Measurements from ENCODE around the gene EPYC. TPM values are rescaled to one million over a fixed set of nuclear protein-coding genes. Genes with fewer than 3 reads are reported as not detected.

Gene EPYC
- total and polyA plus RNA-seq, 2 donors (not counting 1 experiment from before 2014, with no cell fraction given): not detected

- H3K36me3 ChIP-seq (replicated peaks in 1 of 2; ENCODE audit: control extremely low read depth in 1 of 2, control insufficient read depth in 1 of 2, extremely low read depth in 1 of 2, insufficient read depth in 2 of 2, low read length in 1 of 2): no peaks in the 10 kb centered on the region
- no peak for TF ChIP-seq EZH2 (IDR thresholded peaks at IDR 0.05; ENCODE audit: borderline replicate concordance, insufficient read depth, low read depth, low read length, poor library complexity, severe bottlenecking)
- TF ChIP-seq, protein P1, sequence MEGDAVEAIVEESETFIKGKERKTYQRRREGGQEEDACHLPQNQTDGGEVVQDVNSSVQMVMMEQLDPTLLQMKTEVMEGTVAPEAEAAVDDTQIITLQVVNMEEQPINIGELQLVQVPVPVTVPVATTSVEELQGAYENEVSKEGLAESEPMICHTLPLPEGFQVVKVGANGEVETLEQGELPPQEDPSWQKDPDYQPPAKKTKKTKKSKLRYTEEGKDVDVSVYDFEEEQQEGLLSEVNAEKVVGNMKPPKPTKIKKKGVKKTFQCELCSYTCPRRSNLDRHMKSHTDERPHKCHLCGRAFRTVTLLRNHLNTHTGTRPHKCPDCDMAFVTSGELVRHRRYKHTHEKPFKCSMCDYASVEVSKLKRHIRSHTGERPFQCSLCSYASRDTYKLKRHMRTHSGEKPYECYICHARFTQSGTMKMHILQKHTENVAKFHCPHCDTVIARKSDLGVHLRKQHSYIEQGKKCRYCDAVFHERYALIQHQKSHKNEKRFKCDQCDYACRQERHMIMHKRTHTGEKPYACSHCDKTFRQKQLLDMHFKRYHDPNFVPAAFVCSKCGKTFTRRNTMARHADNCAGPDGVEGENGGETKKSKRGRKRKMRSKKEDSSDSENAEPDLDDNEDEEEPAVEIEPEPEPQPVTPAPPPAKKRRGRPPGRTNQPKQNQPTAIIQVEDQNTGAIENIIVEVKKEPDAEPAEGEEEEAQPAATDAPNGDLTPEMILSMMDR (IDR thresholded peaks at IDR 0.05): no peak
- H4K20me1 ChIP-seq (ENCODE audit: control insufficient read depth, insufficient read depth, low read length, poor library complexity, severe bottlenecking): no peaks in the 10 kb centered on the region
- Mint-ChIP-seq H3K4me1 (no peaks in the 10 kb centered on the region), H3K27ac (no peak overlapping the region), H3K27me3 (peaks cover 11% of the 10 kb centered on the region), H3K9me3 (ENCODE audit: insufficient read depth) (no peaks in the 10 kb centered on the region), H3K4me3 (no peak overlapping the region)
- no peak for ATAC-seq (ENCODE audit: low read depth)
- no CpG with 5 or more reads among the region's 2 CpGs for WGBS (ENCODE audit: insufficient coverage)
- DNase-seq: no peak
- H3K4me2 ChIP-seq (replicated peaks; ENCODE audit: low read depth, low read length, poor library complexity, severe bottlenecking): no peak overlapping the region
- no peak overlapping the region for H3K27ac ChIP-seq (ENCODE audit: low read length in 2 of 2)
- H3K9me3 ChIP-seq (ENCODE audit: control extremely low read depth in 1 of 3, control insufficient read depth in 2 of 3, insufficient read depth in 1 of 3, low read length in 2 of 3): no peaks in the 10 kb centered on the region
- no peak overlapping the region for H3K4me3 ChIP-seq (ENCODE audit: control extremely low read depth in 1 of 5, extremely low read depth in 1 of 5, insufficient read depth in 1 of 5, low read depth in 2 of 5, low read length in 4 of 5)
- H3K27me3 ChIP-seq (replicated peaks in 1 of 4; ENCODE audit: control extremely low read depth in 1 of 4, control insufficient read depth in 3 of 4, insufficient read depth in 4 of 4, low read length in 3 of 4): no peaks in the 10 kb centered on the region
- intact Hi-C loops (cut with micrococcal nuclease): no loop called here
- no peak overlapping the region for H3K9ac ChIP-seq (ENCODE audit: low read length)
- no peak overlapping the region for H2AFZ ChIP-seq (ENCODE audit: insufficient read depth, low read depth, low read length, poor library complexity, severe bottlenecking)
- ChIA-PET POLR2A (no interaction called here), CTCF (no interaction called here)
- no peaks in the 10 kb centered on the region for H3K4me1 ChIP-seq (ENCODE audit: control insufficient read depth in 2 of 2, insufficient read depth in 2 of 2, low read length in 2 of 2)
- no peaks in the 10 kb centered on the region for H3K79me2 ChIP-seq (ENCODE audit: control insufficient read depth, insufficient read depth, low read length)
These were observed 2.9 kb upstream of the EPYC start for GRCh38 chr12:91007531-91008290.

DNA sequence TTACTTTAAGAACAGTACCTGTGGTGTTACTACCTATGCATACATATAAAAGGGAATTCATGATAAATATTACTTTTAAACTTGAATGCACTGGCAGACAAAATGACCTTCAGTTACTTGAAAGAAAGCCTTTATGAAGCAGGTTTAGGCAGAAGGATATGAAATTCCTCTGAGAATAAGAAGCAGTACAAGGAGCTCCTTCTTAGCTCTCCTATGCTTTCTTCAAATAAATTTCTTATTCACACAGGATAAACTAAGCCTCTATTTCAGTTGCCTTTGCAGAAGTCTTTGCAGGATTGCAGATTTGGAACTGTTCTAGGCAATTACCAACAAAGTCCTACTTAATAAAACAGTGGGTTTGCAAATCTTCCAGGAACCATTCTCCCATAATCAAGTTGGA lies 1.0 kb downstream of the EPYC start:
- TF ChIP-seq, protein P1 (IDR thresholded peaks at IDR 0.05): no peak
- TF ChIP-seq EZH2 (IDR thresholded peaks at IDR 0.05; ENCODE audit: borderline replicate concordance, insufficient read depth, low read depth, low read length, poor library complexity, severe bottlenecking): no peak
- no peak overlapping the region for H3K27ac Mint-ChIP-seq
- Histone ChIP-seq H4K20me1 (ENCODE audit: control insufficient read depth, insufficient read depth, low read length, poor library complexity, severe bottlenecking) (no peaks in the 10 kb centered on the region), H3K4me2 (replicated peaks; ENCODE audit: low read depth, low read length, poor library complexity, severe bottlenecking) (no peak overlapping the region), H3K4me1 (ENCODE audit: control insufficient read depth in 2 of 2, insufficient read depth in 2 of 2, low read length in 2 of 2) (no peaks in the 10 kb centered on the region), H3K4me3 (ENCODE audit: control extremely low read depth in 1 of 5, extremely low read depth in 1 of 5, insufficient read depth in 1 of 5, low read depth in 2 of 5, low read length in 4 of 5) (no peak overlapping the region), H3K9ac (ENCODE audit: low read length) (no peak overlapping the region), H3K27me3 (replicated peaks in 1 of 4; ENCODE audit: control extremely low read depth in 1 of 4, control insufficient read depth in 3 of 4, insufficient read depth in 4 of 4, low read length in 3 of 4) (no peaks in the 10 kb centered on the region), H3K79me2 (ENCODE audit: control insufficient read depth, insufficient read depth, low read length) (no peaks in the 10 kb centered on the region), H3K27ac (ENCODE audit: low read length in 2 of 2) (no peak overlapping the region), H3K36me3 (replicated peaks in 1 of 2; ENCODE audit: control extremely low read depth in 1 of 2, control insufficient read depth in 1 of 2, extremely low read depth in 1 of 2, insufficient read depth in 2 of 2, low read length in 1 of 2) (no peaks in the 10 kb centered on the region), H2AFZ (ENCODE audit: insufficient read depth, low read depth, low read length, poor library complexity, severe bottlenecking) (no peak overlapping the region), H3K9me3 (ENCODE audit: control extremely low read depth in 1 of 3, control insufficient read depth in 2 of 3, insufficient read depth in 1 of 3, low read length in 2 of 3) (no peaks in the 10 kb centered on the region)
- no peaks in the 10 kb centered on the region for H3K9me3 Mint-ChIP-seq (ENCODE audit: insufficient read depth)
- CTCF ChIA-PET: no interaction called here
- no peak overlapping the region for H3K4me3 Mint-ChIP-seq
- DNase-seq (no peak), ATAC-seq (ENCODE audit: low read depth) (no peak)
- intact Hi-C loops (cut with micrococcal nuclease): no loop called here
- H3K4me1 Mint-ChIP-seq: no peaks in the 10 kb centered on the region
- POLR2A ChIA-PET: no interaction called here
- H3K27me3 Mint-ChIP-seq: peaks cover 13% of the 10 kb centered on the region
